Uterus (tissue), 4 donors: Measurements from ENCODE around the gene GKN1. TPM values are rescaled to one million over a fixed set of nuclear protein-coding genes. Genes with fewer than 3 reads are reported as not detected.

ENCODE experiments used
- DNase-seq, 2 donors: peaks; one replicate each; pipeline ENCODE4 v3.0.0-alpha.2; 2019 to 2020
- H3K27ac ChIP-seq, 2 donors: fragments of 200-600 bp; sonication (generic); 1 replicate in 1 of 2; 2 replicates in 1 of 2; pipeline ENCODE4 v1.5.1; 2016 to 2018
- H3K27me3 ChIP-seq, 2 donors: fragments of 200-600 bp; sonication (generic); one replicate each; pipeline ENCODE4 v1.5.1; 2018 to 2019; ENCODE audit warnings: control low read depth in 1 of 2
- H3K36me3 ChIP-seq, 2 donors: fragments of 200-600 bp; sonication (generic); one replicate each; pipeline ENCODE4 v1.5.1; 2019; ENCODE audit warnings: control low read depth in 1 of 2
- H3K4me1 ChIP-seq, 2 donors: fragments of 200-600 bp; sonication (generic); one replicate each; pipeline ENCODE4 v1.5.1; 2018 to 2019; ENCODE audit warnings: control low read depth in 1 of 2
- H3K4me3 ChIP-seq, 2 donors: fragments of 200-600 bp; sonication (generic); 1 replicate in 1 of 2; 2 replicates in 1 of 2; pipeline ENCODE4 v1.5.1; 2018 to 2019; ENCODE audit warnings: mild to moderate bottlenecking in 1 of 2
- H3K9me3 ChIP-seq, 2 donors: fragments of 200-600 bp; sonication (generic); one replicate each; pipeline ENCODE4 v1.5.1; 2019; ENCODE audit warnings: control low read depth in 1 of 2
- POLR2A ChIP-seq, 2 donors: fragments of 450-650 bp; IDR thresholded peaks; one replicate each; pipeline ENCODE4 v1.6.1; 2016; ENCODE audit warnings: antibody characterized with exemption in 2 of 2, mild to moderate bottlenecking in 1 of 2, moderate library complexity in 1 of 2
- intact Hi-C: fragments of 100-400 bp; cut with DNase I; formaldehyde crosslinking; loops from one replicate; pipeline ENCODE4 v1.15.1; 2023; ENCODE audit warnings: low total_unique reads
- total RNA-seq, 4 donors: library from RNA; depleted of rRNA in 3 of 4; stranded (reverse); fragments of >200 nt in 3 of 4; gene quantifications; one replicate each; pipeline versions ENCODE4 v1.1.0 to v1.2.4, GENCODE V29; 2014 to 2023
- TF ChIP-seq, protein P1 (sequence below), 4 experiments: fragments of 200-600 bp in 2 of 4; fragments of 450-650 bp in 2 of 4; sonication (generic) in 2 of 4; IDR thresholded peaks; one replicate each; pipeline ENCODE4 v1.5.1; 2016 to 2019; ENCODE audit warnings: antibody characterized with exemption in 4 of 4, mild to moderate bottlenecking in 2 of 4, moderate library complexity in 1 of 4
- donor health status: DM: yes; HTN: yes; CAD: no.

The GKN1 gene
- total RNA-seq, 4 donors from 2014 or later: not detected

DNA sequence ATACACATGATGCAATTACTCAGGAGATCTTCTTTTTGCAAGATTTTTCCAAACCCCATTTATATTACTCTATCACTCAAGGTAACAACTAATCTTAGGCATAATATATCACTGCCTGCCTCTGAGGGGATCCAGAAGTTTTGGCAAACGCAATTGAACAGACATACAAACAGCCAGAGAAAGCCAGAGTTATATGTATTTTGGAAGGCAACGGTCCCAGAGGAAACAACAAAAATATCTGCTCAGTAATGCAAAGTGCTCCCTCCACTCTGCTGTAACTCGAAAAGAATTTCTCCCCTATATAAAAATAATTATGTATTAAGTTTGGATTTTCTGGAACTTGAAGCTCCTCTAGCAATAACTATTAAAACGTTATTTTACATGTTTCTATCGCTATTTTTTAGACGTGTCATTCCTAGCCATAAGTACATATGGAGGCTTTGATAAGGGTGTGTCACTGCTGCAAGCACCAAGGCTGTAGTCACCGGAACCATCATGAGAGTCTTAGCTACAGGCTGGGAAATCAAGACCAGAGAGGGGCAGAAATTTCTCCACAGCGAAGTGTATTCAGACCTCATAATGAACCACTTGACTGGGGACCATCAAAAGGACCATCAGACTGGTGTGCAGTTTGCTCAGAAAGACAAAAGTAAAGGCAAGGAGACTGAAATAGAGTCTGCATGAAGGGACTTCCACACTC lies 3.7 kb upstream of the GKN1 start:
- no peak for DNase-seq
- H3K27ac ChIP-seq: no peak overlapping the region
- H3K4me1 ChIP-seq: no peaks in the 10 kb centered on the region
- intact Hi-C loops: no loop called here
- no peak for TF ChIP-seq POLR2A (IDR thresholded peaks at IDR 0.05)
- no peak overlapping the region for H3K4me3 ChIP-seq
- no peaks in the 10 kb centered on the region for H3K9me3 ChIP-seq
- no peaks in the 10 kb centered on the region for H3K36me3 ChIP-seq
- H3K27me3 ChIP-seq: no peaks in the 10 kb centered on the region

DNA sequence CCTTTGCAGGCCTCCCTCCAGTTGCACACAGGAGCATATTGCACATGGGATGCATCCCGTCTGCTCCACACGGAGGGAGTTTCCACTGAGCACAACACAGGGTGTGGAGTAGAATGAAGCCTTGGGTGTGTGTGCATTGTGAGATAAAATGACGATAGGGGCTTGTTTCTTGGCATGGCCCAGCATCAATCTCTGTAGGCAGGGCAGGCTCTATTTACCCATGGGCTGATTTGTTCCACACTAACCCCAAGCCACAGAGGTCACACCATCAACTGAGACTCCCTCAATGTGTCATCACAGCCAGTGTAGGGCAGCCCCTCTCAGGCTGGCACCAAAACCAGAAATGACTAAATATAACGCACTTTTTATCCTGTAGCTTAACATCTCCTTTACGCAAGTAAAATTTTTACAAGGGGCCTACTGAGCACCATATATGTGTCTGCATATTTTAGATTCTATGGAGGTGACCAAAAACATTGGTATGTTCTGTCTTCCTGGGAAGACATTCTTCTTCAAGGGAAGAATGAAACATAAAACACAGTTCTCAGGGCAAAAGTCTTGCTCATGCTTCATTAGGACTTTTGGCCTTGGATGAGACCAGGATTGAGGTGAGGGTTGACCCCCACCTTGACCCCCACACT lies 2.7 kb upstream of the GKN1 start:
- no peaks in the 10 kb centered on the region for H3K36me3 ChIP-seq
- H3K4me1 ChIP-seq: no peaks in the 10 kb centered on the region
- H3K9me3 ChIP-seq: no peaks in the 10 kb centered on the region
- intact Hi-C loops: no loop called here
- DNase-seq: no peak
- TF ChIP-seq POLR2A (IDR thresholded peaks at IDR 0.05): no peak
- TF ChIP-seq, protein P1, sequence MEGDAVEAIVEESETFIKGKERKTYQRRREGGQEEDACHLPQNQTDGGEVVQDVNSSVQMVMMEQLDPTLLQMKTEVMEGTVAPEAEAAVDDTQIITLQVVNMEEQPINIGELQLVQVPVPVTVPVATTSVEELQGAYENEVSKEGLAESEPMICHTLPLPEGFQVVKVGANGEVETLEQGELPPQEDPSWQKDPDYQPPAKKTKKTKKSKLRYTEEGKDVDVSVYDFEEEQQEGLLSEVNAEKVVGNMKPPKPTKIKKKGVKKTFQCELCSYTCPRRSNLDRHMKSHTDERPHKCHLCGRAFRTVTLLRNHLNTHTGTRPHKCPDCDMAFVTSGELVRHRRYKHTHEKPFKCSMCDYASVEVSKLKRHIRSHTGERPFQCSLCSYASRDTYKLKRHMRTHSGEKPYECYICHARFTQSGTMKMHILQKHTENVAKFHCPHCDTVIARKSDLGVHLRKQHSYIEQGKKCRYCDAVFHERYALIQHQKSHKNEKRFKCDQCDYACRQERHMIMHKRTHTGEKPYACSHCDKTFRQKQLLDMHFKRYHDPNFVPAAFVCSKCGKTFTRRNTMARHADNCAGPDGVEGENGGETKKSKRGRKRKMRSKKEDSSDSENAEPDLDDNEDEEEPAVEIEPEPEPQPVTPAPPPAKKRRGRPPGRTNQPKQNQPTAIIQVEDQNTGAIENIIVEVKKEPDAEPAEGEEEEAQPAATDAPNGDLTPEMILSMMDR (IDR thresholded peaks at IDR 0.05): no peak
- no peak overlapping the region for H3K4me3 ChIP-seq
- no peak overlapping the region for H3K27ac ChIP-seq
- H3K27me3 ChIP-seq: no peaks in the 10 kb centered on the region

DNA sequence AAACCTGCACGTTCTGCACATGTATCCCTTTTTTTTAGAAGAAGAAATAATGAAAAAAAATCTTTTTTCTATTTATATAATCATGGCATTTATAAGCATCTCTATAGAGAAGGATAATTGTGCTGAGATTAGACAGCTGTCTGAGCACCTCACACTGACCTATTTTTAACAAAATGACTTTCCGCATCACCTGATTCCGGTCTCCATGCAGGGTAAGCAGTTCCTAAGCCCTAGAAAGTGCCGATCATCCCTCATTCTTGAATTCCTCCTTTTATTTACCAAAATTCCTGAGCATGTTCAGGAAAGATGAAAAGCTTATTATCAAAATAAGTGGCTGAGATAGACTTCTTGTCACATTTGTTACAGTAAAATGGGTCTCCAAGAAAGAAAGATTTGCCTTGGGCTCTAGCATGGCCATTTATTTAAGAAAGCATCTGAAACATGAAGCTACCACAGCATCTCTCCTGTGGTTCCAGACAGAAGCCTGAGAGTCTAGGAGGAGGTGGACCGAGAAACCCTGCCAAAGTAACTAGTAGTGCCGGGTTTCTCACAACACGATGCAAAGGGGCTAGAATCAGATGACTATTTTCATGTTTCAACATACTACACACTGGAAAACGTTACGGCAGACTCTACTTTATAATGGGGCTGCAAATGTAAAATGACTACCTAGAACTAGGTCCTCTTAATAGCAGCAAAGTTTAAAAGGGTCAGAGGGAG lies 670 bp downstream of the GKN1 start:
- DNase-seq: no peak
- Histone ChIP-seq H3K27ac (no peak overlapping the region), H3K4me3 (no peak overlapping the region), H3K27me3 (no peaks in the 10 kb centered on the region), H3K36me3 (no peaks in the 10 kb centered on the region), H3K4me1 (no peaks in the 10 kb centered on the region), H3K9me3 (no peaks in the 10 kb centered on the region)
- intact Hi-C loops: no loop called here
- TF ChIP-seq POLR2A (IDR thresholded peaks at IDR 0.05): no peak
- TF ChIP-seq, protein P1 (IDR thresholded peaks at IDR 0.05): no peak

DNA sequence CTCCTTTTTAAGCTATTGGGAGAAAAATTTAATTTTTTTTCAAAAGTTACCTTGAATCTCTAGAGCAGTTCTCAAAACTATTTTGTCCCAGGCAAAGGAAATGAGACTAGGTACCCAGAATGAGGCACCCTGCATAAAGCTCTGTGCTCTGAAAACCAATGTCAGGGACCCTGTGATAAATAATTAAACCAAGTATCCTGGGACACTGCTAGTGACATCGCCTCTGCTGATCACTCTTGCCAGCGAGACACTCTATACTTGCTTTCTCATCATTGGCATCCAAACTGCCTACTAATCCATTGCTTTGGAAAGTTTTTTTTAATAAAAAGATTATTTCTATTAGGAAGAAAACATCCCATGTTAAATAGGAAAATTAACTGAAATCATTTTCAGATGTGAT lies 1.4 kb downstream of the GKN1 start:
- no peak for DNase-seq
- H3K27ac ChIP-seq: no peak overlapping the region
- TF ChIP-seq POLR2A (IDR thresholded peaks at IDR 0.05): no peak
- TF ChIP-seq, protein P1 (IDR thresholded peaks at IDR 0.05): no peak
- intact Hi-C loops: no loop called here
- no peaks in the 10 kb centered on the region for H3K27me3 ChIP-seq
- H3K4me3 ChIP-seq: no peak overlapping the region
- H3K4me1 ChIP-seq: no peaks in the 10 kb centered on the region
- H3K36me3 ChIP-seq: no peaks in the 10 kb centered on the region
- no peaks in the 10 kb centered on the region for H3K9me3 ChIP-seq

DNA sequence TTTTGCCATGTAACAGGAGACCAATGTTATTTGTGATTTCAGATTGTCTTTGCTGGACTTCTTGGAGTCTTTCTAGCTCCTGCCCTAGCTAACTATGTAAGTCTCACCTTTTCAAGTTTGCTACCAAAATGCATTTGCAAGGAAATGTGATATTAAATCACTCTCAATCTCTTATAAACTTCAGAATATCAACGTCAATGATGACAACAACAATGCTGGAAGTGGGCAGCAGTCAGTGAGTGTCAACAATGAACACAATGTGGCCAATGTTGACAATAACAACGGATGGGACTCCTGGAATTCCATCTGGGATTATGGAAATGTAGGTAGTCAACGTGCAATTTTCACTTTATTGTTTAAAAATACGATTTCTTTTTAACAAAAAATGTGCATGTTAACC lies 3.0 kb downstream of the GKN1 start:
- Histone ChIP-seq H3K9me3 (no peaks in the 10 kb centered on the region), H3K27ac (no peak overlapping the region), H3K4me3 (no peak overlapping the region), H3K4me1 (no peaks in the 10 kb centered on the region), H3K36me3 (no peaks in the 10 kb centered on the region), H3K27me3 (no peaks in the 10 kb centered on the region)
- TF ChIP-seq, protein P1 (IDR thresholded peaks at IDR 0.05): no peak
- no peak for DNase-seq
- intact Hi-C loops: no loop called here
